ENCODE measurements around the gene KCP.

KCP gene

DNA sequence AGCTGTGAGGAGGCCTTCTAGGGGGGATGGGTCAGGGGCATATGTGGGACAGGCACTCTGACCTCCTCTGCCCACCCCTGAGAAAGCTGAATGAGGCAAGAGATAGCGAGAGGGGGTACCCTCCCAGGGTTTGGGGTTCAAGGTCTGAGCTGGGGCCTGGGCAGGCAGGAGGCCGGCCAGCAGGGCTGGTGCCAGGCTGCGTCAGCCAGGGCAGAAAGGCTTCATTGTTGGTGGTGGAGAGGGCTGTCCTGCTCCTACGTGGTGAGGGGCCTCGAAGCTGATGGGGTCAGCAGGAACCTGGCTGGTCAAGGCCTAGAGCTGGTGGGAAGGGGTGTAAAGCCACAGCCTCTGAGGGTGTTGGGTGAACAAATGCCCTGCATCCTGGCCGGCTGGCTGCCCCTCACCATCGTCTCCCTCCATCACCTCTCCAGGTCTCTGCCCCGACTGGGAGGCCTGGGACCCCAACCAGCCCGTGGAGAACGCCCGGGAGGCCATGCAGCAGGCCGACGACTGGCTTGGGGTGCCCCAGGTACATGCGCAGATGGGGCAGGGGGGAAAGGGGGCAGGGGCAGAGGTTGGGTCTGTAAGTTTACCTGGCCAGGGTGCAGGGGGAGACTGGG, 73.7 kb downstream of the KCP start:
- no peak for DNase-seq

- no peak for DNase-seq
Observed at GRCh38 chr7:128835790-128836641, 74.5 kb downstream of the KCP start.

- no peak for DNase-seq
Observed at GRCh38 chr7:128835231-128835751, 75.2 kb downstream of the KCP start.

DNA sequence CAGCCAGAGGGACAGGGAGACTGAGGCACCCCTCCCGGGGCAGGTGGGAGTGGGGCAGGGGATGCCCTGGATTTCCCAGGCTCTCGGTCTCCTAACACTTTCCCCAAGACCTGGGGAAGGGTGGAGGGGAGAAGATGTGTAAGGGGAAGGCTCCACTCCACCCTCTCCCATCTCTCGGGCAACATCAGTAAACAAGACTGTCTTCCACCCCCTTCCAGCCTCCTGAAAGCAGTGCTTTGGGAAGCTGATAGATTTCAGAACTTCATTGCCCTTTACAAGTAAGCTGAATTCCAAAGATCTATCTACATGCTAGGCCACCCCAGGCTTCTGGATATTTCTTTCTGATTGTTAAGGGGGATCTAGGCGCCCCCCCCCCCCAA, 76.6 kb downstream of the KCP start:
- no peak for DNase-seq

DNA sequence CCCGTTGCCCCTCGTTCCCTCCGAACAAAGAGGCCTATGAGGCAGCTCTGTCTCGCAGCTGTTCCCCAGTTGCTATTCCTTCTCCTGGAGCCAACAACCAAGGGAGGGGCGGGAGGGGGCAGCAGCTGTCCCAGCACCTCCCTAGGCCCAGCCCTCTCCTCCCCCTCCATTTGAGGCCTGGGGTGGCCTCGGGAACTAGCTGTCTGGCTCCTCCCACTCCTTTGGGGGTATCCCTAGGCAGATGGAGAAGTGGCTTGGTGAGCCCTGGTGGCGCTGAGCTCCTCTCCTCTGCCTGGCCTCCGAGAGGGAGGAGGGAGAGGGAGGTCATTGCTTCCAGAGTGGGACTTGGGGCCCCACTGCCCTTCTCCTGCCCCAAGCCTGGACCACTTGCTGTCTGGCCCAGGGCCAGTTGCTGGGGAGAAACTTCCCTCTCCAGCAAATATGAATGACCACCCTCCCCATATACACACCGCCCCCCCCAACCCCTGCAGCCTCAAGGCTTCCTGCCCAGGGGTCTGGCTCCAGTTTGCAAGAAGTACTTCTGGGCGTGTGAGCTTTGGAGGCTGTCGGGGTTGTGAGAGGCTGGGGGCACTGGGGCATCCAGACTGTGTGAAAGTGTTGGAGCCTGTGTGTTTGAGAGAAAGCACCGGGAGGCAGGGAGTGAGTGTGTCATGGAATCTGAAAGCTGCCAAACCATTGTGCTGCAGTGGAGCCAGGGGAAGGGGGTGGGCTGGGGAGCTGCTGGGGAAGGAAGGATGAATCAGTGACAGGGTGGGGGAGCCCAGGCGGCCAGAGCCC, 77.2 kb downstream of the KCP start:
- DNase-seq = no peak

DNA sequence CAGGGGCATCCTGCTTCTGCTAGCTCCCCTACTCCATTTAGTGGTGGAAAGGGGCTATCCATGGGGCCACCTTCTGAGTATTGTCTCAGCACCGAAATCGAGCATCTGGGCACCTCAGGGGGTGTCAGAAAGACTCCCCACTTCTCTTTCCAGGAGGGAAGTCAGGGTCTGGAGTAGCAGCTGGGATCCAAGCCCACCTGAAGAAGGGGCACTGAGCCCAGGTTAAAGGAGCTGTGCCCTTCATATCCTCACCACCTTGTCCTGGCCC, 77.7 kb downstream of the KCP start:
- DNase-seq = no peak

DNA sequence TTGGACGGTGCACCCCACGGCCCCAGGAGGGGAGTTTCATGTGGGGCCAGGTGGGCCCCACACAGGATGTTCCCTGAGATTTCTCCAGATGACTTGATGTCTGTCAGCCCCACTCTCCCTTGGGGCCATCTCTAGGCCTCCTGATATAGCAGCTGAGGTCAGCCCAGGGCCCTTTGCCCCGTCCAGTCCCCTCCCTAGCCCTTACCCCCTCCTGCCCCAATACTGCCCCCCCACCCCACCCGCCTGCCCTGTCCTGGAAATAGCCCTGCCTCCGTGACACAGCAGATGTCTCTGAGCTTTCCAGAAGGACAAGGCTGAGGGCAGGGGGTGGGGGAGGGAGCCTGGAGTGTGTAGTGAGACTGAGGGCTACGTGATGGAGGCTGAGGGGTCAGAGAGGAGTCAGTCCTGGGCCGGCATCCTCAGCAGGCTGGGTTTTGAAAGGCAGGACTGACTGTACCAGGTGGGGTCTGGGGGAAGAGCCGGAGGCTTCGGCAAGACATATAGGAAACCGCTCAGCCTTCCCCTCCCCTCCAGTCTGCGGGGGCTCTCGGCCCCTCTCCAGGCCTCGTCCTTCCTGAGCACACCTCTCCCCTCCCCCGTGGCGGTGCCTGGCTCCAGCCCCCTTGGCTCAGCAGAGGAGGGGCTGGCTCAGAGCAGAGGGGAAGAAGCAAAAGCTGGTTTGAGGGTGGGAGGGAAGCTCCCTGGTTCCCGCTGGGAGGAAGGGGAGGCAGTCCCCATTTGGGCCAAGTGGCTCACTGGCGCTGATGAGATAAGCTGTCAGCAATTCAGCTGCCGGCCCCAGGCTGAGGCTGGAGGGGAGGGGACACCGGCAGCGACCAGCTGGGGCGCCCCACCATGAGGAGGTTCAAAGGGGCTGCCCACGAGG, 78.3 kb downstream of the KCP start:
- no peak for DNase-seq

- DNase-seq = no peak
Observed at GRCh38 chr7:128831178-128831993, 79.1 kb downstream of the KCP start.

DNA sequence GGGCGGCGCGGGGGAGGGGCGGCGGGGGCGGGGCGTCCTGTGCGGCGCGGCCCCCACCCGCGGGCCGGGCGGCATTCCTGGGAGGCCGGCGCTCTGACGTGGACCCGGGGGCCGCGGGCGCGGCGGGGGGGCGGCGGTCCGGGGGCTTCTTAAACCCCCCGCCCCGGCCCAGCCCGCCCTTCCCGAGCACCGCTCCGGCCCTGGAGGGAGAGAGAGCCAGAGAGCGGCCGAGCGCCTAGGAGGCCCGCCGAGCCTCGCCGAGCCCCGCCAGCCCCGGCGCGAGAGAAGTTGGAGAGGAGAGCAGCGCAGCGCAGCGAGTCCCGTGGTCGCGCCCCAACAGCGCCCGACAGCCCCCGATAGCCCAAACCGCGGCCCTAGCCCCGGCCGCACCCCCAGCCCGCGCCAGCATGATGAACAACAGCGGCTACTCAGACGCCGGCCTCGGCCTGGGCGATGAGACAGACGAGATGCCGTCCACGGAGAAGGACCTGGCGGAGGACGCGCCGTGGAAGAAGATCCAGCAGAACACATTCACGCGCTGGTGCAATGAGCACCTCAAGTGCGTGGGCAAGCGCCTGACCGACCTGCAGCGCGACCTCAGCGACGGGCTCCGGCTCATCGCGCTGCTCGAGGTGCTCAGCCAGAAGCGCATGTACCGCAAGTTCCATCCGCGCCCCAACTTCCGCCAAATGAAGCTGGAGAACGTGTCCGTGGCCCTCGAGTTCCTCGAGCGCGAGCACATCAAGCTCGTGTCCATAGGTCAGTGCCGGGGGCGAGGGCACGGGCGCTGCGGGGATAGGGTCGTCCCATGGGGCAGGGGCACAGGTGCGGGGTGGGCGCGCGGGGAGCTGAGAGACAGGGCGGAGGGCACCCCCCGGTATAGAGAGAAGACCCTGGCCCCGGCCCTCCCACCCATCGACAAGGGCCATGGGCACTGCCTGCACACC, 80.0 kb downstream of the KCP start, which contains the start of gene FLNC:
FLNC (plus strand) TSS at position 176 of the 947 bp plus-strand sequence; CDS start at position 408, 232 bp downstream.
- peak; percentile 22 to 33 for DNase-seq

- DNase-seq = no peak
Observed at GRCh38 chr7:128829391-128830166, 80.9 kb downstream of the KCP start.

DNA sequence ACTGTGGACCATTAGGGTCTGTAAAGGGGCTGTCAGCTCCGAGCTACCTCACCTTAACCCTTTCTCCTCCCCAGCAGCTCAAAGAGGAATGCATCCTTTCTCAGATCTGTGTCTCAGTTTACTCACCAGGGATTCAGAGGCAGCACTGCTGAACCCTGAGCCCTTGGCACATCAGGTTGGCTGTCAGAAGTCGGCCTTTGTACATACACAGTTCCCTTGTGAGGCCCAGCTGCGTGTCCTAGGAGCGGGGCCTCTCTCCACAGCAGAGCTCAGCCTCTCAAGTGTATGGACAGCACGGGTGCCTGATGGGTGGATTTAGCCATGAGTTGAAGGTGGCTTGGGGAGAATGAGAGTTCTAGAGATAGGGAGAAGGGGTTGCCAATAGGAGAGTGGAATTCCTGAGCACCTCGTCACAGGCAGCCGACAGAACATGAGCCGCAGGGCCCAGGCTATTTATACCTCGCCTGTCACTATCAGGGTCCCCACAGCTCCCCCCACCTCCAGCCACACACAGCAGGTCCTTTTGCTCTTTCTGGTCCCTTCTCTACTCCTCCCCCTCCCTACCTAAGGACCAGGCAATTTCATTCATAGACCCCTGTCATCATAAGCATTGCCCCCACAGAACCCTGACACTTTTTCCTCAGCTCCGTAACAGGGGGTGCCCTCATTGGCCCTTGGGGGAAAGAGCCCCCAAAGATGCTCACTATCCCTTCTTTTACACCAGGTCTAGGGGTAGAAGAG, 82.4 kb downstream of the KCP start:
- no peak for DNase-seq

DNA sequence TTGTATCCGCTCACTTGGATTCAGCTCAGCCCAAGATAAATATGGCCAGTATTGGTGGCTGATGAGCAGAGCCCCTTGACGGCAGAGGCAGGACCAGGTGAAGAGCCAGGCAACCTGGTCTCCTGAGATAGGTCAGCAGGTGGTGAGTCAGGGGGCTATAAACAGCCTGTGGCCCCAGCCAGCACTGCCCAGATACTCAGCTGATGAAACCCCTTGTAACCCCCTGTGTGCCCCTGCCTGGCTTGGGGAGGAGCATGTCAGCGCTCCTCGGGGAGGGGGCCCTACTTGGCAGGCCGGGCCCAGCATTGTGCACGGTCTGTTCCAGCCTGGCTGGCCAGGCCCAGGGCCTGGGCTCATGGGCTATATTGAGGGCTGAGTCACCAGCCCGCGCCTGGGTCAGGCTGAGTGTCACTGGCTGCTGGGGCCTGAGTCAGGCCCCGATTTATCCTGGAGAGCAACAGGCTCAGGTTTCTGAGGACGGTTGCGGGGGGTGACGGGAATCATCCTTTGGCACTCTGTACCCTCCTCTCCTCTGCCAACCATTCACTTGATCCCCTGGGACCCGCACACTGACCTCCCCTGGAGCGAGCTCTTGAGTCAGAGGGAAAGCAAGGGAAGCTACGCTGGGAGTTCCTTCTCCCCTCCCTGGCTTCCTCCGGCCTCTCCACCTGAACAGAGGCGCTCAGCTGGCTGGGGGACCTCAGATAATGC, 83.1 kb downstream of the KCP start:
- DNase-seq = no peak

GRCh38 chr7:128826916-128827247, 83.6 kb downstream of the KCP start:
- DNase-seq = no peak

All from activated CD4-positive, alpha-beta T cell treated with anti-CD3 and anti-CD28 coated beads for 4 hours (primary cell).